Lower leg skin (tissue), 4 donors: Measurements from ENCODE around the gene SLC44A3. TPM values are rescaled to one million over a fixed set of nuclear protein-coding genes. Genes with fewer than 3 reads are reported as not detected.

ENCODE experiments used
- DNase-seq, 2 donors: peaks; one replicate each; pipeline ENCODE4 v3.0.0-alpha.2; 2019; ENCODE audit warnings: low spot score in 2 of 2
- H3K4me3 ChIP-seq: fragments of 200-600 bp; sonication (generic); 2 replicates; pipeline ENCODE4 v1.5.1; 2017; ENCODE audit warnings: mild to moderate bottlenecking, low read depth; ENCODE audit not compliant: poor library complexity, severe bottlenecking
- POLR2A ChIP-seq, 2 donors: fragments of 450-650 bp; IDR thresholded peaks; one replicate each; pipeline ENCODE4 v1.6.1; 2016 to 2017; ENCODE audit warnings: antibody characterized with exemption in 2 of 2, mild to moderate bottlenecking in 1 of 2, moderate library complexity in 1 of 2
- WGBS, 2 donors: methylation state at CpG; one replicate each; pipeline ENCODE4 v1.1.5; 2018; 5-methylcytosine and 5-hydroxymethylcytosine counted together
- intact Hi-C: fragments of 100-400 bp; cut with DNase I; formaldehyde crosslinking; loops from one replicate; pipeline ENCODE4 v1.15.0; 2023; ENCODE audit warnings: low total_unique reads
- total RNA-seq, 4 donors: library from RNA; depleted of rRNA; stranded (reverse); fragments of >200 nt; gene quantifications; one replicate each; pipeline ENCODE4 v1.1.0, GENCODE V29; 2016
- TF ChIP-seq, protein P1 (sequence below), 3 donors: fragments of 450-650 bp; IDR thresholded peaks; one replicate each; pipeline ENCODE4 v1.5.1; 2016; ENCODE audit warnings: antibody characterized with exemption in 3 of 3, mild to moderate bottlenecking in 3 of 3, moderate library complexity in 2 of 3

The SLC44A3 gene
- total RNA-seq, 4 donors from 2014 or later: 5.4 to 10.5 (median 6.1) TPM

DNA sequence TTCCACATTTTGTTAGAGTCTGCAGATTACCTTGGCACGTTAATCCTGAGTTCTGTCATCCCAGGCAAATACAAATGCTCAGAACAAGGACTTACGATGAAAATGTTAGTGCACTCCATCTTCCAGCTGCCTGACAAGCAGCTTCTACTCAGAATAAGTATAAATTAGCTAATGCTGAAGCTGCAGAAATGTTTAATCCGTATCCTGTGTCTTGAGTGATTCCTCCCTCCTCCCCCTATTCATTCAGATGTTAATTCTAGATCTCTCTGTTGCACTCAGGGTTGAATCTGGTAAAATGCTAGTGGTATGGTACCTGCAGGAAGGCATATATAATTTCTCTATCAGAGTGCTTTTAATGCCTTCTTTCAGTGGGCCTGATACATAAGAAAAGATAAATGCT lies 66.9 kb downstream of the SLC44A3 start:
- 54 to 62% methylated on average over 3 of the region's 3 CpGs for WGBS, 2 donors
- intact Hi-C loops: no loop called here

DNA sequence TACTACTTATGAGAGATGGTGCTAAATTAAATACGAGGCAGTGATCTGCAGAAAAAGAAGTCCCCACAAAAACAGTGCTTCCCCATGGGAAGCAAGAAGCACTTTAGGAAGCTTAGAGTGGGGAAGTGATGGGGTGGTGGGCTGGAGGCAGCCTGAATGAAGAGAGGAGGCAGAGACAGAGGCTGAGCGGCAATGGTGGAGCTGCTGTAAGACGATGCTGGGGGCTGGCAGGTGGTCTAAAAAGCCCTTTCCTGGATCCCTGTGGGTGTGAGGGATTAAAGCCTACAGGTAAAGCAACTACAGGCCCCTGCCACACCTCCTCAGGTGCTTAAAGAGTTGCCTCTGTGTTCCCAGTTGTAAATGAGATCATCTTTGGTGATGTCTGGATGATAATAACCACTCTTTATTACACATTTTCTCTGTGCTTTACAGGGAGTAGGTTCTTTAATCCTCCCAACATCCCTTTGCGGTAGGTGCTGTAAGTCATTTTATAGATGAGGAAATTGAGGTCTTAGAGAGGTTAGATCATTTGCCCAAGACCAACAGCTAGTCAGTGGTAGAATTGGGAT lies 67.5 kb downstream of the SLC44A3 start:
- H3K4me3 ChIP-seq: no peak overlapping the region

More for the DNA sequence above, 66.9 kb downstream of the SLC44A3 start:
- no peak for DNase-seq
- H3K4me3 ChIP-seq: no peak overlapping the region
- no peak for TF ChIP-seq POLR2A (IDR thresholded peaks at IDR 0.05)
- TF ChIP-seq, protein P1, sequence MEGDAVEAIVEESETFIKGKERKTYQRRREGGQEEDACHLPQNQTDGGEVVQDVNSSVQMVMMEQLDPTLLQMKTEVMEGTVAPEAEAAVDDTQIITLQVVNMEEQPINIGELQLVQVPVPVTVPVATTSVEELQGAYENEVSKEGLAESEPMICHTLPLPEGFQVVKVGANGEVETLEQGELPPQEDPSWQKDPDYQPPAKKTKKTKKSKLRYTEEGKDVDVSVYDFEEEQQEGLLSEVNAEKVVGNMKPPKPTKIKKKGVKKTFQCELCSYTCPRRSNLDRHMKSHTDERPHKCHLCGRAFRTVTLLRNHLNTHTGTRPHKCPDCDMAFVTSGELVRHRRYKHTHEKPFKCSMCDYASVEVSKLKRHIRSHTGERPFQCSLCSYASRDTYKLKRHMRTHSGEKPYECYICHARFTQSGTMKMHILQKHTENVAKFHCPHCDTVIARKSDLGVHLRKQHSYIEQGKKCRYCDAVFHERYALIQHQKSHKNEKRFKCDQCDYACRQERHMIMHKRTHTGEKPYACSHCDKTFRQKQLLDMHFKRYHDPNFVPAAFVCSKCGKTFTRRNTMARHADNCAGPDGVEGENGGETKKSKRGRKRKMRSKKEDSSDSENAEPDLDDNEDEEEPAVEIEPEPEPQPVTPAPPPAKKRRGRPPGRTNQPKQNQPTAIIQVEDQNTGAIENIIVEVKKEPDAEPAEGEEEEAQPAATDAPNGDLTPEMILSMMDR (IDR thresholded peaks at IDR 0.05): no peak

DNA sequence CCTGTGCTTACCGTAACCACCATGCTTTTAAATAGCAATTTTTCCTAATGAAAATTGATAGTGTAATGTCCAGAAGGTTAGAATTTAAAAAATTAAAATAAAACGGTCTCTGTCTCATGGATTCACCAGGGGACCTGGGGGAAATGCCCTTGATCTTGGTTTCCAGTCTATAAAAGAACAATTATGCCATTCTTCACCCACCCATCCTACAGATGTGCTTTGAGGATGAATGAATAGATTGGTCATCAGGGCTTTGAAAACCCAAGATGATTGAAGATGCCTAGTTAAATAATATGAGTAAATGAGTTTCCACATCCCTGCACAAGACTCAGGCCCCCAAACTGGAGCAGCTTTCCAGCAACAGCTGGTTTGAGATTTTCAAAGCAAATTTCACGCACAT lies 68.0 kb downstream of the SLC44A3 start:
- 81 to 83% methylated on average over 3 of the region's 3 CpGs for WGBS, 2 donors
- TF ChIP-seq, protein P1 (IDR thresholded peaks at IDR 0.05): no peak
- TF ChIP-seq POLR2A (IDR thresholded peaks at IDR 0.05): no peak
- intact Hi-C loops: no loop called here
- DNase-seq: no peak
- H3K4me3 ChIP-seq: no peak overlapping the region

More for the DNA sequence above, 67.5 kb downstream of the SLC44A3 start:
- DNase-seq: no peak
- no peak for TF ChIP-seq POLR2A (IDR thresholded peaks at IDR 0.05)
- TF ChIP-seq, protein P1 (IDR thresholded peaks at IDR 0.05): no peak
- intact Hi-C loops: no loop called here
- 83 to 86% methylated on average over 4 of the region's 4 CpGs for WGBS, 2 donors

DNA sequence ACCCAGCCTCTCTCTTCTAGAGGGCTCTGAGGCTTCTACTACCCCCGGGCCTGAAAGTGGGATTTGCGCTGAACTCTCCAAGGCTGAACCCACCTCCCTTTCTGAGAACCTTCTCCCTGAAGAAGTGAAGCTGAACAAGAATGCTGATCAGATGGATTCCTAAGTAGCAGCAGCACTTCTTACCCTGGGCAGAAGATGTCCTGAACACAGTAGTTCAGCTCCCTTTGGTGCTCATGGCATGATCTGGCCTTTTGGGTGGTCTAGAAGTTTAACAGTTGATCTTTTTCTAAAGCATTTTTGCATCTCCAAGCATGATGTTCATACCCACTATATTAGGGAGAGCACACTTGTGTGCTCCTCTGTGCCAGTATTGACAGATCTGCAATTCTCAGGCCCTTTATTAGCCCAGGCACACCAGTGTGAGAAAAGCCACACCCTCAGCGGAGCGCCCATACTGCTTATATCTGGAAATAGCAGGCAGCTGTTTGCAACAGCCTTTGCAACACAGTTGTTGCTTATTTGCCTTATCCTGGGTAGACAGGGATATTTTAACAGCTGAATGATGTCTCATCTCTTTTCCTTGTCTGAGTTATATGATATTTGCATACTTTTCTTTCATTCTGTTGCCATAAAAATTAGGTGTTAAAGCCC lies 72.6 kb downstream of the SLC44A3 start:
- no peak for TF ChIP-seq POLR2A (IDR thresholded peaks at IDR 0.05)
- TF ChIP-seq, protein P1 (IDR thresholded peaks at IDR 0.05): no peak
- WGBS, 2 donors: 85 to 93% methylated on average over 4 of the region's 4 CpGs

DNA sequence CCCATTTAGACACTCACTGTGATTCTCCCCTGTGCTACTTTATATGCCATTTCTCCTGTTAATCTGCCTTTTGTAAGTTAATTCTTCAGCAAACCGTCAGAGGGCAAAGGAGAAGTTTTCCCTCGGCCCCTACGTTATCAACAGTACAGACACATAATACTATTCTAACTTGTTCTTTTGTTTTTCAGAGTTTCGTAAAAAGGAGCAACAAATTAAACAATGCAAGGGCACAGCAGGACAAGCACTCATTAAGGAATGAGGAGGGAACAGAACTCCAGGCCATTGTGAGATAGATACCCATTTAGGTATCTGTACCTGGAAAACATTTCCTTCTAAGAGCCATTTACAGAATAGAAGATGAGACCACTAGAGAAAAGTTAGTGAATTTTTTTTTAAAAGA lies 74.5 kb downstream of the SLC44A3 start:
- no peak overlapping the region for H3K4me3 ChIP-seq
- intact Hi-C loops: no loop called here
- DNase-seq: no peak
- TF ChIP-seq, protein P1 (IDR thresholded peaks at IDR 0.05): no peak
- no peak for TF ChIP-seq POLR2A (IDR thresholded peaks at IDR 0.05)
- WGBS, 2 donors: 73 to 85% methylated on average over 4 of the region's 4 CpGs

More for the DNA sequence above, 72.6 kb downstream of the SLC44A3 start:
- intact Hi-C loops: no loop called here
- H3K4me3 ChIP-seq: no peak overlapping the region
- no peak for DNase-seq
